Activated CD4-positive, alpha-beta memory T cell treated with anti-CD3 and anti-CD28 coated beads, Interleukin-2, amount 10 ng/mL, durations not matched to agents 7 days and 5 days (primary cell): ENCODE results near the gene SMARCB1. TPM values are rescaled to one million over a fixed set of nuclear protein-coding genes. Genes with fewer than 3 reads are reported as not detected.

Experiments used
- CTCF ChIA-PET: fragments of 350-600 bp; sonication (Branson Sonifier 250); formaldehyde crosslinking; loops from one replicate; lab custom pipeline; 2021; ENCODE audit warnings: antibody characterized with exemption, inconsistent platforms; lab: Charles Lee
- POLR2A ChIA-PET: fragments of 350-600 bp; sonication (Branson Sonifier 250); formaldehyde crosslinking; loops from one replicate; lab custom pipeline; 2021; ENCODE audit warnings: antibody characterized with exemption; lab: Charles Lee
- DNase-seq: peaks from one replicate; pipeline ENCODE4 v3.0.0-alpha.2; 2020
- H3K27ac Mint-ChIP-seq: one replicate; pipeline ENCODE4 v1.8.0; 2021; ENCODE audit warnings: mild to moderate bottlenecking, mixed read lengths
- H3K27me3 Mint-ChIP-seq: one replicate; pipeline ENCODE4 v1.8.0; 2021; ENCODE audit warnings: mixed read lengths
- H3K36me3 Mint-ChIP-seq: one replicate; pipeline ENCODE4 v1.8.0; 2021; ENCODE audit warnings: low read depth, mixed read lengths
- H3K4me1 Mint-ChIP-seq: one replicate; pipeline ENCODE4 v1.8.0; 2021; ENCODE audit warnings: mixed read lengths
- H3K4me3 Mint-ChIP-seq: one replicate; pipeline ENCODE4 v1.8.0; 2021; ENCODE audit warnings: mild to moderate bottlenecking, mixed read lengths
- H3K9me3 Mint-ChIP-seq: one replicate; pipeline ENCODE4 v1.8.0; 2021; ENCODE audit warnings: mixed read lengths
- total RNA-seq, 2 experiments: library from RNA; stranded (reverse); gene quantifications; one replicate each; pipeline ENCODE4 v1.2.3, GENCODE V29; 2021

SMARCB1 gene
- total RNA-seq, 2 experiments from 2014 or later = 65.6 to 66.9 TPM

DNA sequence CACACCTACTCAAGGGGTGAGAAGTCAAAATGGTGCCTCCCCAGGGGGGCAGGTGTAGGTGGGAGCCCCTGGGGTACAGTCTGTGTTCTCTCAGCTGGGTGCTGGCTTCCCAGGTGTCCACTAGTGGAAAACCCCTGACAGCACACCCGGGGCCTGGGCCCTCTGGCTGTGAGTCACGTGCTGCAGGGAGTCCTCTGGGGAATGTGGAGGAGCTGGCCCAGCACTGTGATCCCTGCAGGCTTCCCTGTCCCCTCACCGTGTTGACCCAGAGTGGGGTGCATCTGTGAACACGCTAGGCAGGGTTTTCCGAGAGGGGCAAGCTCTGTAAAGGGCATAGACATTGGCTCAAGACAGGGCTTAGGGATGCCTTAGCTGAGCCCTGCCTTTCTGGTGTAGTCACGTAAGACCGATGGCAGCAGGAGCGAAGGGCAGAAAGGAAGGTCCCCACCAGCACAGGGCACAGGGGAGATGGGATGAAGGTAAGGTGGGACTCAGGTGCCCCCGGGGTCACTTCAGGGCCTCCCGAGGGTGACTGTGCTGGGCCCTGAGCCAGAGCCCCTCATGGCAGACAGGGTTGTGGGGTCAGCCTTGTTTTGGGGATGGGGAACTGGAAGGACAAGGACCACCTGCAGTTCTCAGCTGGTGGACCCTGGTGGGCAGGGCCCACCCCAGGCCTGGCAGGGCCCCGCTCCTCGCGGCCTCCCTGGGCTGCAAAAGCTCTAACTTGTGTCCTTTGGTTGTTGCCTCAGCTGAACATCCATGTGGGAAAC is 37.9 kb downstream of the SMARCB1 start:
- H3K9me3 Mint-ChIP-seq = no peaks in the 10 kb centered on the region
- ChIA-PET POLR2A (interaction anchor here (1.3 to 1.6 kb wide), 2 partner anchors 33 to 37 kb away, joined by 3 to 4 read pairs; partner anchors contain the start of gene SLC2A11), CTCF (interaction anchor here (1.0 kb wide), 1 partner anchor 70 kb away, joined by 4 read pairs; the partner anchor contains the start of gene MIF)
- no peak for DNase-seq
- peaks cover 65% of the 10 kb centered on the region for H3K36me3 Mint-ChIP-seq
- peaks cover 46% of the 10 kb centered on the region for H3K4me1 Mint-ChIP-seq
- H3K27ac Mint-ChIP-seq = peak overlapping the region; percentile 37
- no peaks in the 10 kb centered on the region for H3K27me3 Mint-ChIP-seq
- no peak overlapping the region for H3K4me3 Mint-ChIP-seq

DNA sequence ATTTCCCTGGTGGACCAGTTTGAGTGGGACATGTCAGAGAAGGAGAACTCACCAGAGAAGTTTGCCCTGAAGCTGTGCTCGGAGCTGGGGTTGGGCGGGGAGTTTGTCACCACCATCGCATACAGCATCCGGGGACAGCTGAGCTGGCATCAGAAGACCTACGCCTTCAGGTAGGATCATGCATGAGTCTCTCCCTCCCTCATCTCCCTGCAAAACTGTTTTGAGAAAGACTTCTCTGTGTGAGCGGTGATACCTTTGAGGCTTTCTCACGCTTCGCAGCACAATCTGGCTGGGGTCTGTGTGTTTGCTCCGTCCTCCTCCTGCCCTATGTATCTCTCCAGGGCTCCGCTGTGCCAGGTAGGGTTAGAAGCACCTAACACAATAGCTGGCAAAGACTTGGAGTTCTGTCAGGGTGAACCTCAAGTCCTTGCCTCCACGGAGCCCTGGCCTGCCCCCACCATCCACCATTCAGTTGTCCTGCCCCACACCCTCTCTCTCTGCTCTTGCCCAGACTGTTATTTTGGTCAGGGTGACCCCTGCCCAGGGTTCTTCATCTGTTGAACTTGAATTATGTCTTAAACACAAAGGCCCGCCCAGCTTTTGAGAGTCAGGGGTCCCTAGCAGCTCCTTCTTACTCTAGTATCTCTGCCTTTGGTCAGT is 38.6 kb downstream of the SMARCB1 start:
- POLR2A ChIA-PET = interaction anchor here (0.6 to 1.6 kb wide), 3 partner anchors 32 to 147 kb away, joined by 3 to 4 read pairs (median 3); partner anchors contain the start of gene SLC2A11
- Mint-ChIP-seq H3K4me3 (no peak overlapping the region), H3K27me3 (no peaks in the 10 kb centered on the region), H3K36me3 (peaks cover 64% of the 10 kb centered on the region), H3K4me1 (peaks cover 40% of the 10 kb centered on the region), H3K9me3 (no peaks in the 10 kb centered on the region), H3K27ac (peak overlapping the region; percentile 88)
- CTCF ChIA-PET = interaction anchor here (0.7 to 1.5 kb wide), 4 partner anchors 11 to 69 kb away, joined by 3 to 5 read pairs (median 4); partner anchors contain the start of genes MIF and SLC2A11
- no peak for DNase-seq

DNA sequence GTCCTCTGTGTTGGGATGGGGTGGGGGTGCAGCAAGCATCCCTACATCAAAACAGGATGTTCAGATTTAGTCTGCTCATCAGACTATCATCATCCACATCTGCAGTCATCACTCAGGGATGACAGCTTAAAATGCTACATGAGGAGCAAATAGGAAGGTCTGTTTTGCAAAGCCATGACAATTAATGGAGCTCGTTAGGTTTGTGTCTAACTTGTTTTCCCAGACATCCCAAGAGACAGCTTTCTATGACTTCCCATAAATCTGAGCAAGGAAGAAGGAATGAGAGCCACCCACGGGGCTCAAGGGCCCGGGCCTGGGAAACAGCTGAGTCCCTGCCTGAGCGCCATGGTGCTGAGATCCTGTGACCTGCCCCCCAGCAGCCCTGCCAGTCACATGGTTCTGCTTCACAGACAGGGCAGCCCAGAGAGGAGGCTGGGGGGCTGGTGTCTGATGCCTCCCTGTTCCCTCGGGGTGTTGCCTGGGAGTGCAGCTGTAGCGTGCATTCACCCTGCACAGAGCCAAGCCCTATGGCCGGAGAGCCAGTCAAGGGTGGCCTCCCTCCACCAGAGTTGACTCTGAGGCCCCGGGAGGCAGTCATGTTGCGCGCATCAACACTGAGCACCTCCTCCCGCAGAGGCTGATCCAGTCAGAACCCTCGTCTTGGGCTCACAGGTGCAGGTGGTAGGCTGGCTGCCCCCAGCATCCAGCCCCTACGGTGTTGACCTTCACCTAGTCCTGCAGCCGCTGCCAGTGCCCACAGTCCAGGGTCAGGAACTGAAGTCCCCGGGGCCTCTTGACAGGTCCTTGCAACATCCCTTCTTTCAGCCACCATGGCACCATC is 40.0 kb downstream of the SMARCB1 start:
- POLR2A ChIA-PET = interaction anchor here (0.9 kb wide), 1 partner anchor 8 kb away, joined by 3 read pairs; no protein-coding TSS in a partner anchor
- H3K36me3 Mint-ChIP-seq = peaks cover 58% of the 10 kb centered on the region
- CTCF ChIA-PET = interaction anchor here (0.7 to 1.5 kb wide), 3 partner anchors 12 to 31 kb away, joined by 3 to 5 read pairs (median 5); partner anchors contain the start of gene SLC2A11
- DNase-seq = no peak
- H3K4me3 Mint-ChIP-seq = no peak overlapping the region
- H3K4me1 Mint-ChIP-seq = peaks cover 28% of the 10 kb centered on the region
- H3K27ac Mint-ChIP-seq = peak overlapping the region; percentile 88
- no peaks in the 10 kb centered on the region for H3K27me3 Mint-ChIP-seq
- H3K9me3 Mint-ChIP-seq = no peaks in the 10 kb centered on the region

GRCh38 chr22:23827351-23827995 is 40.7 kb downstream of the SMARCB1 start:
- Mint-ChIP-seq H3K9me3 (no peaks in the 10 kb centered on the region), H3K27me3 (no peaks in the 10 kb centered on the region), H3K27ac (no peak overlapping the region), H3K36me3 (peaks cover 52% of the 10 kb centered on the region), H3K4me3 (no peak overlapping the region), H3K4me1 (peaks cover 23% of the 10 kb centered on the region)
- ChIA-PET POLR2A (no interaction called here), CTCF (no interaction called here)
- DNase-seq = no peak

GRCh38 chr22:23828800-23829680 is 42.3 kb downstream of the SMARCB1 start:
- CTCF ChIA-PET = interaction anchor here (1.9 kb wide), 1 partner anchor 22 kb away, joined by 7 read pairs; no protein-coding TSS in a partner anchor
- H3K4me3 Mint-ChIP-seq = no peak overlapping the region
- POLR2A ChIA-PET = interaction anchor here (0.9 kb wide), 1 partner anchor 10 kb away, joined by 3 read pairs; the partner anchor contains the start of gene DERL3
- peak overlapping the region; percentile 38 for H3K27ac Mint-ChIP-seq
- H3K9me3 Mint-ChIP-seq = no peaks in the 10 kb centered on the region
- no peak for DNase-seq
- peaks cover 15% of the 10 kb centered on the region for H3K4me1 Mint-ChIP-seq
- H3K27me3 Mint-ChIP-seq = no peaks in the 10 kb centered on the region
- peaks cover 37% of the 10 kb centered on the region for H3K36me3 Mint-ChIP-seq

DNA sequence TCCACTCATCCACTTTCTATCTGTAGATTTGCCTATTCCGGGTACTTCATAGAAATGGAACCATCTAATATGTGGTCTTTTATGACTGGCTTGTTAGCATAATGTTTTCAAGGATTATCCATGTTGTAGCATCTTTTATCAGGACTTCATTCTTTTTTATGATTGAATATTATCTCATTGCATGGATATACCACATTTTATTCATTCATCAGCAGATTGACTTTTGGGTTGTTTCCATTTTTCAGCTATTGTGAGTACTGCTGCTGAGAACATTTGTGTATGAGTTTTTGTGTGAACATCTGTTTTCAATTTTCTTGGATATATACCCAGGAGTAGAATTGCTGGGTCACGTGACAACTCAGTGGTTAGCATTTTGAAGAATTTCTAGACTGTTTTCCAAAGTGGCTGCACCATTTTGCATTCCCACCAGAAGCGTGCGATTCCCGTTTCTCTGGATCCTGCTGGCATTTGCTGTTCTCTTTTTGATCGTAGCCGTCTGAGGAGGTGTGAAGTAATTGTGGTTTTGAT is 43.1 kb downstream of the SMARCB1 start:
- H3K36me3 Mint-ChIP-seq = peaks cover 35% of the 10 kb centered on the region
- no peaks in the 10 kb centered on the region for H3K9me3 Mint-ChIP-seq
- no peak for DNase-seq
- no peak overlapping the region for H3K4me3 Mint-ChIP-seq
- no peak overlapping the region for H3K27ac Mint-ChIP-seq
- ChIA-PET POLR2A (no interaction called here), CTCF (interaction anchor here (1.9 kb wide), 1 partner anchor 21 kb away, joined by 7 read pairs; no protein-coding TSS in a partner anchor)
- H3K27me3 Mint-ChIP-seq = no peaks in the 10 kb centered on the region
- peaks cover 15% of the 10 kb centered on the region for H3K4me1 Mint-ChIP-seq

DNA sequence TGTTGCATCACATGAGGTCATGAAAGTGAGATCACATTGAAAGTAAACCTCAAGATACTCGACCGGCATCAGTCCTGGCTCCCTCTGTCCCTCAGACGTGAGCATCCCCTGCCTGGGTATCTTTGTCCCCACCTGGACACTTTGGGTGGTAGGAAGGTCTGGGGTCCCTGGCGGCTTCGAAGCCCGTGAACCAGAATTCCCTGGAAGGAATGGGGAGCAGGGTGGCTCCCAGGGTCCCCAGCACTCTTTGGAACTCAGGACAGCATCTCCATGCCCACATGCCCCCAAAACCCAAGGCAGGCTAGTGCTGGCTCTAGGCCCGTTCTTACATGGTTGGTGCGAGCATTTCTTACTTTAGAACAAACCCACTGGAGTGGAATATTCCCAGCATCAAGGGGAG is 44.5 kb downstream of the SMARCB1 start:
- DNase-seq = no peak
- no peak overlapping the region for H3K27ac Mint-ChIP-seq
- CTCF ChIA-PET = no interaction called here
- no peak overlapping the region for H3K4me3 Mint-ChIP-seq
- no peaks in the 10 kb centered on the region for H3K9me3 Mint-ChIP-seq
- no peaks in the 10 kb centered on the region for H3K27me3 Mint-ChIP-seq
- H3K4me1 Mint-ChIP-seq = peaks cover 7% of the 10 kb centered on the region
- POLR2A ChIA-PET = no interaction called here
- peaks cover 26% of the 10 kb centered on the region for H3K36me3 Mint-ChIP-seq

- DNase-seq = no peak
- peaks cover 23% of the 10 kb centered on the region for H3K36me3 Mint-ChIP-seq
- H3K4me1 Mint-ChIP-seq = peaks cover 3% of the 10 kb centered on the region
- no peak overlapping the region for H3K27ac Mint-ChIP-seq
- no peak overlapping the region for H3K4me3 Mint-ChIP-seq
- no peaks in the 10 kb centered on the region for H3K27me3 Mint-ChIP-seq
- no peaks in the 10 kb centered on the region for H3K9me3 Mint-ChIP-seq
- POLR2A ChIA-PET = no interaction called here
- CTCF ChIA-PET = no interaction called here
These were observed 45.0 kb downstream of the SMARCB1 start for GRCh38 chr22:23831781-23832180.

- H3K27me3 Mint-ChIP-seq = no peaks in the 10 kb centered on the region
- no peaks in the 10 kb centered on the region for H3K9me3 Mint-ChIP-seq
- peaks cover 20% of the 10 kb centered on the region for H3K36me3 Mint-ChIP-seq
- ChIA-PET CTCF (no interaction called here), POLR2A (no interaction called here)
- H3K4me1 Mint-ChIP-seq = peaks cover 4% of the 10 kb centered on the region
- DNase-seq = no peak
- no peak overlapping the region for H3K27ac Mint-ChIP-seq
- no peak overlapping the region for H3K4me3 Mint-ChIP-seq
These were observed 45.7 kb downstream of the SMARCB1 start for GRCh38 chr22:23832226-23833016.

DNA sequence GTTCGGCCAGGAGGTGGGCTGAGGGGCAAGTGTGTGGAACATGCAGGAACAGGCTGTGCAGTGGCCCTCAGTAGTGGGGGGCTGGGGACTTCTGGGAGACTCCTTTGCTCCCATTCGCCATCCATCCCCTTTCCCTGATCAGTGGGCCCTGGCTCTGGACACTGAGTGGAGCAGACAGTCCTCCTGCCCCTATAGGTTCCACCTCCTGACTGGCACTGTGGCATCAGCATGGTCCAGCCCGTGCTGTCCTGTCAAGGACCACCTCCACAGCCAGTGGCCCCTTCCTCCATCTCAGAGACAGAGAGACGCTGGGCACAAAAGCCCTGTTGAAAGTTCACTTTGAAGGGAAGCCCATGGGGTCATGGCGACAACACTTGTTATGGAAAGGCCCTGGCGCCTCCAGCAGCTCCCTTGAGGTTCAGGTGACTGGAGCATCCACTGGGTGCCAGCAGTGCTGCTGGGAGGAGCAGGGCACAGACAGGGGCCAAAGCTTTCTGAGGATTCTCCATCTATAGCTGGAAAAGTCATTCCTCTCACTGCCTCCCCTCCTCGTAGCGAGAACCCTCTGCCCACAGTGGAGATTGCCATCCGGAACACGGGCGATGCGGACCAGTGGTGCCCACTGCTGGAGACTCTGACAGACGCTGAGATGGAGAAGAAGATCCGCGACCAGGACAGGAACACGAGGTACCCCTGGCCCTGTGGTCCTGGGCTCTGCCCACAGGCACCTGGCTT is 46.4 kb downstream of the SMARCB1 start:
- Mint-ChIP-seq H3K27ac (no peak overlapping the region), H3K9me3 (no peaks in the 10 kb centered on the region), H3K4me1 (peaks cover 8% of the 10 kb centered on the region), H3K27me3 (no peaks in the 10 kb centered on the region), H3K4me3 (no peak overlapping the region), H3K36me3 (peaks cover 19% of the 10 kb centered on the region)
- ChIA-PET POLR2A (no interaction called here), CTCF (no interaction called here)
- DNase-seq = no peak
